ENCODE data around the gene LRMDA.

LRMDA gene

GRCh38 chr10:75681334-75681733 lies 249.9 kb downstream of the LRMDA start:
- DNase-seq = no peak

GRCh38 chr10:75682649-75683557 lies 251.5 kb downstream of the LRMDA start:
- DNase-seq = no peak

- DNase-seq = no peak
Observed at GRCh38 chr10:75685187-75685586, 253.8 kb downstream of the LRMDA start.

GRCh38 chr10:75688506-75689300 lies 257.3 kb downstream of the LRMDA start:
- no peak for DNase-seq

GRCh38 chr10:75693489-75693888 lies 262.1 kb downstream of the LRMDA start:
- DNase-seq = no peak

- no peak for DNase-seq
Observed at GRCh38 chr10:75694269-75694668, 262.8 kb downstream of the LRMDA start.

GRCh38 chr10:75694790-75695189 lies 263.4 kb downstream of the LRMDA start:
- DNase-seq = no peak

GRCh38 chr10:75695994-75696393 lies 264.6 kb downstream of the LRMDA start:
- no peak for DNase-seq

- no peak for DNase-seq
Observed at GRCh38 chr10:75696536-75696935, 265.1 kb downstream of the LRMDA start.

- DNase-seq = no peak
Observed at GRCh38 chr10:75703191-75703854, 271.9 kb downstream of the LRMDA start.

GRCh38 chr10:75705426-75705825 lies 274.0 kb downstream of the LRMDA start:
- DNase-seq = no peak

GRCh38 chr10:75707080-75707840 lies 275.8 kb downstream of the LRMDA start:
- DNase-seq = no peak

- DNase-seq = no peak
Observed at GRCh38 chr10:75708060-75708459, 276.6 kb downstream of the LRMDA start.

GRCh38 chr10:75709245-75709644 lies 277.8 kb downstream of the LRMDA start:
- DNase-seq = no peak

- no peak for DNase-seq
Observed at GRCh38 chr10:75709811-75710210, 278.4 kb downstream of the LRMDA start.

GRCh38 chr10:75712242-75712880 lies 280.9 kb downstream of the LRMDA start:
- no peak for DNase-seq

- no peak for DNase-seq
Observed at GRCh38 chr10:75716506-75716905, 285.1 kb downstream of the LRMDA start.

GRCh38 chr10:75717126-75717916 lies 285.9 kb downstream of the LRMDA start:
- DNase-seq = no peak

GRCh38 chr10:75718991-75719390 lies 287.6 kb downstream of the LRMDA start:
- no peak for DNase-seq

- no peak for DNase-seq
Observed at GRCh38 chr10:75720157-75720556, 288.7 kb downstream of the LRMDA start.

GRCh38 chr10:75722020-75722419 lies 290.6 kb downstream of the LRMDA start:
- DNase-seq = no peak

All from activated CD8-positive, alpha-beta memory T cell treated with anti-CD3 and anti-CD28 coated beads for 24 hours (primary cell).